HepG2 (cell line): ENCODE data around the gene UACA.

Source experiments
- TF ChIP-seq, protein P1 (sequence below): sonication (generic); formaldehyde crosslinking; IDR thresholded peaks from 2 replicates; pipeline ENCODE4 v1.8.0; 2022; ENCODE audit warnings: mild to moderate bottlenecking, missing genetic modification reagents
- TF ChIP-seq, protein P2 (sequence below): sonication (generic); formaldehyde crosslinking; IDR thresholded peaks from 2 replicates; pipeline ENCODE4 v1.5.0; 2020; ENCODE audit warnings: mild to moderate bottlenecking, missing genetic modification reagents, moderate library complexity
- TF ChIP-seq, protein P3 (sequence below): sonication (generic); formaldehyde crosslinking; IDR thresholded peaks from 2 replicates; pipeline ENCODE4 v1.5.1; 2020; ENCODE audit warnings: mild to moderate bottlenecking, missing genetic modification reagents, moderate library complexity

DNA sequence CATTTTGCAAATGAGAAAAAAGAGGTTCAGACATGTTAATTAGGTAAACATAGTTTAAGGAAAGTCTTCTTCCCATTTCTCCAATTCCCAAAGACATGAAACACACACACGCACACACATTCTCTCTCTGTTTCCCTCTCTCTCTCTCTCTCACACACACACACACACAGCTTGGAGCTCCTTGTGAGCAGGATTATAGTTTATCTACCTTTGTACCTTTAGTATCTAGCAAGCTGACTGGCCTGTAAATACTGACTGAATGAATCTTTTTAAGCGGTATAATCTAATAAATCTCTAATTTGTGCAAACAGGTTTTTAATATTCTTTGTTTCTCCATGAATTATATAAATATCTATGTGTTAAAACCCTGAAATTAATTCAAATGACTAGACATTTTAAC is 73.3 kb downstream of the UACA start:
- TF ChIP-seq, protein P1, sequence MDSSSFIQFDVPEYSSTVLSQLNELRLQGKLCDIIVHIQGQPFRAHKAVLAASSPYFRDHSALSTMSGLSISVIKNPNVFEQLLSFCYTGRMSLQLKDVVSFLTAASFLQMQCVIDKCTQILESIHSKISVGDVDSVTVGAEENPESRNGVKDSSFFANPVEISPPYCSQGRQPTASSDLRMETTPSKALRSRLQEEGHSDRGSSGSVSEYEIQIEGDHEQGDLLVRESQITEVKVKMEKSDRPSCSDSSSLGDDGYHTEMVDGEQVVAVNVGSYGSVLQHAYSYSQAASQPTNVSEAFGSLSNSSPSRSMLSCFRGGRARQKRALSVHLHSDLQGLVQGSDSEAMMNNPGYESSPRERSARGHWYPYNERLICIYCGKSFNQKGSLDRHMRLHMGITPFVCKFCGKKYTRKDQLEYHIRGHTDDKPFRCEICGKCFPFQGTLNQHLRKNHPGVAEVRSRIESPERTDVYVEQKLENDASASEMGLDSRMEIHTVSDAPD = no peak
- TF ChIP-seq, protein P2, sequence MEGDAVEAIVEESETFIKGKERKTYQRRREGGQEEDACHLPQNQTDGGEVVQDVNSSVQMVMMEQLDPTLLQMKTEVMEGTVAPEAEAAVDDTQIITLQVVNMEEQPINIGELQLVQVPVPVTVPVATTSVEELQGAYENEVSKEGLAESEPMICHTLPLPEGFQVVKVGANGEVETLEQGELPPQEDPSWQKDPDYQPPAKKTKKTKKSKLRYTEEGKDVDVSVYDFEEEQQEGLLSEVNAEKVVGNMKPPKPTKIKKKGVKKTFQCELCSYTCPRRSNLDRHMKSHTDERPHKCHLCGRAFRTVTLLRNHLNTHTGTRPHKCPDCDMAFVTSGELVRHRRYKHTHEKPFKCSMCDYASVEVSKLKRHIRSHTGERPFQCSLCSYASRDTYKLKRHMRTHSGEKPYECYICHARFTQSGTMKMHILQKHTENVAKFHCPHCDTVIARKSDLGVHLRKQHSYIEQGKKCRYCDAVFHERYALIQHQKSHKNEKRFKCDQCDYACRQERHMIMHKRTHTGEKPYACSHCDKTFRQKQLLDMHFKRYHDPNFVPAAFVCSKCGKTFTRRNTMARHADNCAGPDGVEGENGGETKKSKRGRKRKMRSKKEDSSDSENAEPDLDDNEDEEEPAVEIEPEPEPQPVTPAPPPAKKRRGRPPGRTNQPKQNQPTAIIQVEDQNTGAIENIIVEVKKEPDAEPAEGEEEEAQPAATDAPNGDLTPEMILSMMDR (CRISPR knock-in tag) = no peak
- TF ChIP-seq, protein P3, sequence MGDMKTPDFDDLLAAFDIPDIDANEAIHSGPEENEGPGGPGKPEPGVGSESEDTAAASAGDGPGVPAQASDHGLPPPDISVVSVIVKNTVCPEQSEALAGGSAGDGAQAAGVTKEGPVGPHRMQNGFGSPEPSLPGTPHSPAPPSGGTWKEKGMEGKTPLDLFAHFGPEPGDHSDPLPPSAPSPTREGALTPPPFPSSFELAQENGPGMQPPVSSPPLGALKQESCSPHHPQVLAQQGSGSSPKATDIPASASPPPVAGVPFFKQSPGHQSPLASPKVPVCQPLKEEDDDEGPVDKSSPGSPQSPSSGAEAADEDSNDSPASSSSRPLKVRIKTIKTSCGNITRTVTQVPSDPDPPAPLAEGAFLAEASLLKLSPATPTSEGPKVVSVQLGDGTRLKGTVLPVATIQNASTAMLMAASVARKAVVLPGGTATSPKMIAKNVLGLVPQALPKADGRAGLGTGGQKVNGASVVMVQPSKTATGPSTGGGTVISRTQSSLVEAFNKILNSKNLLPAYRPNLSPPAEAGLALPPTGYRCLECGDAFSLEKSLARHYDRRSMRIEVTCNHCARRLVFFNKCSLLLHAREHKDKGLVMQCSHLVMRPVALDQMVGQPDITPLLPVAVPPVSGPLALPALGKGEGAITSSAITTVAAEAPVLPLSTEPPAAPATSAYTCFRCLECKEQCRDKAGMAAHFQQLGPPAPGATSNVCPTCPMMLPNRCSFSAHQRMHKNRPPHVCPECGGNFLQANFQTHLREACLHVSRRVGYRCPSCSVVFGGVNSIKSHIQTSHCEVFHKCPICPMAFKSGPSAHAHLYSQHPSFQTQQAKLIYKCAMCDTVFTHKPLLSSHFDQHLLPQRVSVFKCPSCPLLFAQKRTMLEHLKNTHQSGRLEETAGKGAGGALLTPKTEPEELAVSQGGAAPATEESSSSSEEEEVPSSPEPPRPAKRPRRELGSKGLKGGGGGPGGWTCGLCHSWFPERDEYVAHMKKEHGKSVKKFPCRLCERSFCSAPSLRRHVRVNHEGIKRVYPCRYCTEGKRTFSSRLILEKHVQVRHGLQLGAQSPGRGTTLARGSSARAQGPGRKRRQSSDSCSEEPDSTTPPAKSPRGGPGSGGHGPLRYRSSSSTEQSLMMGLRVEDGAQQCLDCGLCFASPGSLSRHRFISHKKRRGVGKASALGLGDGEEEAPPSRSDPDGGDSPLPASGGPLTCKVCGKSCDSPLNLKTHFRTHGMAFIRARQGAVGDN (CRISPR knock-in tag) = no peak
